MCF 10A (cell line): Measurements from ENCODE around the gene ADD1. TPM values are rescaled to one million over a fixed set of nuclear protein-coding genes. Genes with fewer than 3 reads are reported as not detected.

ENCODE experiments used
- BruUV-seq: library from RNA; stranded (reverse); fragments of 400-500 nt; replicated peaks from 2 replicates; lab custom pipeline; 2021; lab: Mats Ljungman, UMichigan
- CTCF ChIA-PET: fragments of 300-600 bp; sonication (Branson Sonifier 250); formaldehyde crosslinking; extraction: SDS; loops from one replicate; lab custom pipeline; 2021; ENCODE audit warnings: antibody characterized with exemption, inconsistent platforms; lab: Yijun Ruan, JAX
- POLR2A ChIA-PET: fragments of 300-600, 350-650 bp; sonication (Branson Sonifier 250); formaldehyde crosslinking; extraction: SDS; loops from one replicate; lab custom pipeline; 2020; ENCODE audit warnings: antibody characterized with exemption, inconsistent platforms; lab: Yijun Ruan, JAX
- DNase-seq: peaks from one replicate; pipeline ENCODE4 v3.0.0-alpha.2; 2018; ENCODE audit not compliant: unreplicated experiment
- H3K27ac Mint-ChIP-seq: one replicate; pipeline ENCODE4 v1.8.0; 2022; ENCODE audit warnings: mild to moderate bottlenecking, low read depth, mixed read lengths; ENCODE audit not compliant: unreplicated experiment
- H3K27me3 Mint-ChIP-seq: one replicate; pipeline ENCODE4 v1.8.0; 2022; ENCODE audit warnings: mixed read lengths; ENCODE audit not compliant: insufficient read depth, unreplicated experiment
- H3K36me3 Mint-ChIP-seq: one replicate; pipeline ENCODE4 v1.8.0; 2022; ENCODE audit warnings: mild to moderate bottlenecking, moderate library complexity, mixed read lengths; ENCODE audit not compliant: insufficient read depth, unreplicated experiment
- H3K4me1 Mint-ChIP-seq: one replicate; pipeline ENCODE4 v1.8.0; 2022; ENCODE audit warnings: mixed read lengths; ENCODE audit not compliant: insufficient read depth, unreplicated experiment
- H3K4me3 Mint-ChIP-seq: one replicate; pipeline ENCODE4 v1.8.0; 2022; ENCODE audit warnings: mild to moderate bottlenecking, moderate library complexity, mixed read lengths; ENCODE audit not compliant: unreplicated experiment
- H3K9me3 Mint-ChIP-seq: one replicate; pipeline ENCODE4 v1.8.0; 2022; ENCODE audit warnings: mixed read lengths; ENCODE audit not compliant: unreplicated experiment
- CTCF ChIP-seq: fragments of 200-600 bp; IDR thresholded peaks from one replicate; pipeline ENCODE4 v1.8.0; 2022; ENCODE audit warnings: antibody characterized with exemption, mild to moderate bottlenecking; ENCODE audit not compliant: unreplicated experiment
- intact Hi-C: fragments of 100-400 bp; cut with micrococcal nuclease; formaldehyde crosslinking; loops from 2 replicates; pipeline ENCODE4 v1.14.1; 2022
- total RNA-seq: library from RNA; stranded (reverse); gene quantifications from 2 replicates; pipeline ENCODE4 v1.2.3, GENCODE V29; 2022

The ADD1 gene
- total RNA-seq, 1 experiment from 2014 or later, result 131 TPM

- POLR2A ChIA-PET, result interaction anchor here (0.6 to 2.2 kb wide), 8 partner anchors 10 to 156 kb away, joined by 3 to 12 read pairs (median 4); partner anchors contain the start of gene NOP14
- peak overlapping the region; percentile 35 for H3K27ac Mint-ChIP-seq
- CTCF ChIA-PET, result interaction anchor here (0.6 kb wide), 1 partner anchor 32 kb away, joined by 3 read pairs; no protein-coding TSS in a partner anchor
These were observed 37.0 kb upstream of the ADD1 start for GRCh38 chr4:2806390-2807355.

GRCh38 chr4:2807571-2807970, 36.1 kb upstream of the ADD1 start:
- ChIA-PET POLR2A (interaction anchor here (1.3 to 2.2 kb wide), 2 partner anchors 11 to 13 kb away, joined by 4 to 12 read pairs; no protein-coding TSS in a partner anchor), CTCF (no interaction called here)
- H3K4me3 Mint-ChIP-seq, result no peak overlapping the region
- TF ChIP-seq CTCF, result no peak
- intact Hi-C loops, result no loop called here
- H3K4me1 Mint-ChIP-seq, result peaks cover 31% of the 10 kb centered on the region
- H3K36me3 Mint-ChIP-seq, result no peaks in the 10 kb centered on the region
- no peaks in the 10 kb centered on the region for H3K9me3 Mint-ChIP-seq
- BruUV-seq, result no TSS peak
- DNase-seq, result no peak
- no peak overlapping the region for H3K27ac Mint-ChIP-seq
- H3K27me3 Mint-ChIP-seq, result no peaks in the 10 kb centered on the region

More at GRCh38 chr4:2806390-2807355, 37.0 kb upstream of the ADD1 start:
- DNase-seq, result no peak
- Mint-ChIP-seq H3K27me3 (no peaks in the 10 kb centered on the region), H3K4me3 (peak overlapping the region; percentile 31), H3K4me1 (peaks cover 33% of the 10 kb centered on the region), H3K36me3 (no peaks in the 10 kb centered on the region), H3K9me3 (no peaks in the 10 kb centered on the region)
- no peak for TF ChIP-seq CTCF
- no TSS peak for BruUV-seq
- intact Hi-C loops, result no loop called here

- Mint-ChIP-seq H3K4me1 (peaks cover 31% of the 10 kb centered on the region), H3K9me3 (no peaks in the 10 kb centered on the region), H3K27me3 (no peaks in the 10 kb centered on the region), H3K4me3 (no peak overlapping the region), H3K36me3 (no peaks in the 10 kb centered on the region), H3K27ac (no peak overlapping the region)
- DNase-seq, result no peak
- CTCF ChIA-PET, result no interaction called here
- intact Hi-C loops, result no loop called here
- no peak for TF ChIP-seq CTCF
- POLR2A ChIA-PET, result no interaction called here
- BruUV-seq, result no TSS peak
These were observed 35.6 kb upstream of the ADD1 start for GRCh38 chr4:2808001-2808400.

GRCh38 chr4:2809610-2810180, 33.9 kb upstream of the ADD1 start:
- intact Hi-C loops, result no loop called here
- peaks cover 6% of the 10 kb centered on the region for H3K36me3 Mint-ChIP-seq
- TF ChIP-seq CTCF, result no peak
- BruUV-seq, result no TSS peak
- POLR2A ChIA-PET, result interaction anchor here (1.0 to 1.1 kb wide), 3 partner anchors 9 to 51 kb away, joined by 3 to 4 read pairs (median 3); no protein-coding TSS in a partner anchor
- H3K4me1 Mint-ChIP-seq, result peaks cover 27% of the 10 kb centered on the region
- no peak overlapping the region for H3K4me3 Mint-ChIP-seq
- DNase-seq, result no peak
- H3K27me3 Mint-ChIP-seq, result no peaks in the 10 kb centered on the region
- no peaks in the 10 kb centered on the region for H3K9me3 Mint-ChIP-seq
- no peak overlapping the region for H3K27ac Mint-ChIP-seq
- CTCF ChIA-PET, result no interaction called here
